Cardiac fibroblast (primary cell): Measurements from ENCODE around the gene SF3B5.
"Not testable (repeated sequence)": the region's sequence is repeated elsewhere in the genome, so short reads cannot be mapped to it uniquely, and the experiment has no call there.

ENCODE experiments used
- DNase-seq, 2 donors: peaks; one replicate each; pipeline versions ENCODE4 v3.0.0 to v3.0.0-alpha.2; 2010; ENCODE audit warnings: low read depth in 2 of 2
- H3K4me3 ChIP-seq, 2 donors: replicated peaks in 1 of 2; 1 replicate in 1 of 2; 2 replicates in 1 of 2; pipeline ENCODE4 v1.5.1; 2011; ENCODE audit warnings: low read depth in 2 of 2, low read length in 2 of 2, mild to moderate bottlenecking in 2 of 2, moderate library complexity in 1 of 2
- CTCF ChIP-seq: IDR thresholded peaks from one replicate; pipeline ENCODE4 v1.5.1; 2011; ENCODE audit warnings: low read depth, mild to moderate bottlenecking, low read length, inconsistent platforms

Gene SF3B5

GRCh38 chr6:144138542-144138941 lies 43.2 kb upstream of the SF3B5 start:
- DNase-seq, result no peak
- H3K4me3 ChIP-seq, result no peak overlapping the region
- no peak for TF ChIP-seq CTCF

GRCh38 chr6:144134737-144135136 lies 39.4 kb upstream of the SF3B5 start:
- peak in 1 of 2 donors; percentile 61 for DNase-seq
- TF ChIP-seq CTCF, result no peak
- H3K4me3 ChIP-seq, result no peak overlapping the region

GRCh38 chr6:144134176-144134575 lies 38.8 kb upstream of the SF3B5 start:
- no peak for TF ChIP-seq CTCF
- DNase-seq, result peak in 1 of 2 donors; percentile 49
- H3K4me3 ChIP-seq, result no peak overlapping the region

GRCh38 chr6:144133225-144133821 lies 38.0 kb upstream of the SF3B5 start:
- H3K4me3 ChIP-seq, result no peak overlapping the region
- no peak for DNase-seq
- no peak for TF ChIP-seq CTCF

- H3K4me3 ChIP-seq, DNase-seq: not testable (repeated sequence)
Observed at GRCh38 chr6:144132167-144132690, 36.9 kb upstream of the SF3B5 start.

GRCh38 chr6:144131248-144131709 lies 35.9 kb upstream of the SF3B5 start:
- TF ChIP-seq CTCF, result no peak
- H3K4me3 ChIP-seq, result no peak overlapping the region
- DNase-seq, result peak; percentile 51 to 89

- no peak for TF ChIP-seq CTCF
Observed at GRCh38 chr6:144129469-144129868, 34.1 kb upstream of the SF3B5 start.

More at GRCh38 chr6:144129469-144129868, 34.1 kb upstream of the SF3B5 start:
- DNase-seq, result no peak
- no peak overlapping the region for H3K4me3 ChIP-seq
